Coronary artery (tissue), 2 donors: Measurements from ENCODE around the gene VEPH1.

ENCODE experiments used
- DNase-seq: peaks from one replicate; pipeline ENCODE4 v3.0.0-alpha.2; 2017; ENCODE audit warnings: low spot score
- H3K27ac ChIP-seq, 2 donors: fragments of 200-600 bp; sonication (generic); one replicate each; pipeline ENCODE4 v1.5.1; 2016 to 2019
- H3K4me3 ChIP-seq: fragments of 200-600 bp; sonication (generic); 2 replicates; pipeline ENCODE4 v1.5.1; 2016; ENCODE audit warnings: mild to moderate bottlenecking, moderate library complexity
- TF ChIP-seq, protein P1 (sequence below): fragments of 200-600 bp; sonication (generic); IDR thresholded peaks from one replicate; pipeline ENCODE4 v1.5.1; 2019; ENCODE audit warnings: antibody characterized with exemption

VEPH1 gene

DNA sequence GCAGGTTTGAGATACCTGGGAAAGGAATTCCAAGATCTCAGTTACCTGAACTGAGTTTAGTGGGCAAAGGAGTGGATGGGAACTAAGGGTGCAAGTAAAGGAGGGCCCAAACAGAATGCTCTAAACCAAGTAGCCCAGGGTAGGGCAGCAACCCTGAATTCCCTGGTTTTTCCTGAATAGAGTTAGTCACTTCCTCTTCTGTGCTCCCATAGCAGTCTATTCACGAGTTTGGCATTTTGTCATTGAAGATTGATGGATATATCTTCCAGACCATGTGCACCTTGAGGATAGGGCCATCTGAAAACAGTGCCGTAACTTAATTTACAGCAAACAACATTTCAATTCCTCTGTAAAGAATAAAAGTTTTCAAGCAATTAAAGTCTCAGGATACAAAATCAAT is 85.1 kb downstream of the VEPH1 start:
- no peak overlapping the region for H3K4me3 ChIP-seq
- TF ChIP-seq, protein P1, sequence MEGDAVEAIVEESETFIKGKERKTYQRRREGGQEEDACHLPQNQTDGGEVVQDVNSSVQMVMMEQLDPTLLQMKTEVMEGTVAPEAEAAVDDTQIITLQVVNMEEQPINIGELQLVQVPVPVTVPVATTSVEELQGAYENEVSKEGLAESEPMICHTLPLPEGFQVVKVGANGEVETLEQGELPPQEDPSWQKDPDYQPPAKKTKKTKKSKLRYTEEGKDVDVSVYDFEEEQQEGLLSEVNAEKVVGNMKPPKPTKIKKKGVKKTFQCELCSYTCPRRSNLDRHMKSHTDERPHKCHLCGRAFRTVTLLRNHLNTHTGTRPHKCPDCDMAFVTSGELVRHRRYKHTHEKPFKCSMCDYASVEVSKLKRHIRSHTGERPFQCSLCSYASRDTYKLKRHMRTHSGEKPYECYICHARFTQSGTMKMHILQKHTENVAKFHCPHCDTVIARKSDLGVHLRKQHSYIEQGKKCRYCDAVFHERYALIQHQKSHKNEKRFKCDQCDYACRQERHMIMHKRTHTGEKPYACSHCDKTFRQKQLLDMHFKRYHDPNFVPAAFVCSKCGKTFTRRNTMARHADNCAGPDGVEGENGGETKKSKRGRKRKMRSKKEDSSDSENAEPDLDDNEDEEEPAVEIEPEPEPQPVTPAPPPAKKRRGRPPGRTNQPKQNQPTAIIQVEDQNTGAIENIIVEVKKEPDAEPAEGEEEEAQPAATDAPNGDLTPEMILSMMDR = no peak
- H3K27ac ChIP-seq = no peak overlapping the region
- DNase-seq = no peak

DNA sequence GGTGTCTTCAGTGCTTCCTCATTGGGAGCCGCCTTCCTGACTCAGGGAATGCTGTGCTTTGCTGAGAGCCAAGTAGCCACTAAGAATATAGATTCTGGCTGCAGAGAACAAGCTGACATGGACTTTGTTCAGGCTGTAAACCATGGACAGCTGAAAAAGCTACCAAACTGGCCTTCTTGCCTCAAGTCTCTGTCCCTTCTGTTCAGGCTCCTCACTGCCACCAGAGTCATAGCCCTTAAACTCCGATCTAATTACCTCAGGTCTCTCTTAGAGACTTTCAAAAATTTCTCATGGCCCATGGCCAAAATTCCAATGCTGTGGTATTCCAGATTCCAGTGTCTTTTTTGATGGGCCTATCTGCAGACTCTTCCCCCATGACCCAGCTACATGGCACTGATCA is 86.0 kb downstream of the VEPH1 start:
- TF ChIP-seq, protein P1 = no peak
- Histone ChIP-seq H3K27ac (no peak overlapping the region), H3K4me3 (no peak overlapping the region)
- no peak for DNase-seq

DNA sequence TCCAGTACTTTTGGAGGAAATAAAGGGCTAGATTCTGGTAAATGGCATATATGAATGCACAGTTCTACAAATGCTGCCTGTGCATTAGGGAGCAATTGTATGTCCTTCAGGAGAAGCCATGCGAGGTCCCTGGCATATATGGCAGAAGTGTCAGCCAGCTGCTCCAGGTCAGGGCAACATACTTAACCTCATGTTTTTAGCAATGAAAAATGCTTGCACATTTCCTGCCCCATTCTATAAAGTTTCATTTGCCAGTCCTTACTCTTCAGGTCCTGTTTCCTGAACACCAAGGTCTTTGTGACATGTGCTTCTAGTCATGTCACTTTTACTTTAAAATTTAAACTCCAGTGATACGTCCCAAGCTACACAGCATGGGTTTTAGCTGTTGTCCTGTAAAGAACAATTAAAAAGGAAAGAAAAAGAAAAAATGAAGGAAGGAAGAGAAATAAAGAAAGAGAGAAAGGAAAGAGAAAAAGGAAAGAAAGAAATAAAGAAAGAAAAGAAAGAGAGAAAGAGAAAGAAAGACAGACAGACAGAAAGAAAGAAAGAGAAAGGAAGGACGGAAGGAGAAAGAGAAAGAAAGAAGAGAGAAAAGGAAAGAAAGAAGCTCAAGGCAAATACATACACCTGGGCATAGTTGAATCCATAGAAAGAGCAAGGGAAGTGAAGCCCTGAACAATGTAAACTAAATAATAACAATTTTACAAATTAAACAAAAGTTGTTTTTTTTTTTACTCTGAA is 86.7 kb downstream of the VEPH1 start:
- no peak overlapping the region for H3K4me3 ChIP-seq
- TF ChIP-seq, protein P1 = no peak
- no peak for DNase-seq
- H3K27ac ChIP-seq = no peak overlapping the region

DNA sequence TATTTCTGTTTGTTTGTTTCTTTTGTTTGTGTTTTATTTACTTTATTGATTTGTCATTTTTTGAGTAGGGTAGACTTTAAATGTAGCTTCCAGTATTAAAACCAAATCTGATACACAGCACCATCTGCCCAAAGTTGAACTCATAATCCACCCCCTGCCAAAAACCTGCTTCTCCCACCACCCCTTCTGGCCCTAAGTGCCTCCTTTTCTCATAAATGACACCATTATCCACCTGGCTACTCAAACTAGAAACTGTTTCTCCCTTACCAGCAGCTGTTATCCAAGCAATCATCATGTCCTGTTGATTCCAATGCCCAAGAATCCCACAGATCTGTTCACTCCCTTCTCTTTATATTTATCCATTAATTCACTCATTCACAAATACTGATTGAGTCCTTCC is 88.4 kb downstream of the VEPH1 start:
- no peak for DNase-seq
- no peak overlapping the region for H3K27ac ChIP-seq
- no peak overlapping the region for H3K4me3 ChIP-seq
- TF ChIP-seq, protein P1 = no peak

DNA sequence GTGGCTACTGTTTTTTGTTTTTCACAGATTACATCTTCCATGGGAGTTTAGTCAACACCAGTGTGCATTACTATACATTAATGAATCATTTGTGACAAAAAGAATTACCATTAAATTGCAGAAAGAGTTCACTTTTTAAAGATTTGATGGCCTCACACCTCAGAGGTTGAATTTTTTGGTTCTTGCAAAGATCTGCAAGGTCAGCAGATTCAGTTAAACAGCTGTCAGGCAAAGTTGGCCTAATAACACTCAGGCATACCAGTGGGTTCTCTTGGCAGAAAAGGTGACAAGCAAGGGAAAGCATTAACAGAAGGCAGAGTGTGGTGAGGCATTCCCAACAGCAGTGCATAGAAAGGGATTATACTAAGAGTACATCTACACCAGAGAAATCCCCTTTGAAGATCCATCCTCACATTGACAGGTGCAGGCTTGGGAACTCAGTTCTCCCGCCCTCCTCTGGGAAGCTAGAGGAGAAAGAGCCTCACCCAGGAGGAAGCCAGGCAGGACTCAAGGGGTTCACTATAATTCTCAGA is 90.8 kb downstream of the VEPH1 start:
- H3K4me3 ChIP-seq = no peak overlapping the region
- TF ChIP-seq, protein P1 = no peak
- no peak for DNase-seq
- no peak overlapping the region for H3K27ac ChIP-seq

DNA sequence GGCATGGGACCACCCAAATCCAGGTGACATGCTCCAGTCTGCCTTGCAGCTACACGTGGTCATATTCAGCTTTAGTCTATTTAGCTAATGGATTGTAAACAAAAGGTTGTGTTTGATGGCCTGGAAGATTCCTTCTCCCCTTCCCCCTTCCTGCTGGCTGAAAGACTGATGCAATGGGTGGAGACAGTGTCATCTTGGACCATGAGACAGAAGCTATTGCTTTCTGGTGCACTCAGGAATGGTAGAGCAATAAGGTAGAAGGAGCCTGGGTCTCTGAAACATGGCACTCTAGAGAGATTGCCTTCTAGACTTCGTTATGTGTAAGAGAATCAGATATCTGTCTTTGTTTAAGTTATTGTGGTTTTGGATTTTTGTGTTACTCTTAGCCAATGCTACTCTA is 92.3 kb downstream of the VEPH1 start:
- Histone ChIP-seq H3K27ac (no peak overlapping the region), H3K4me3 (no peak overlapping the region)
- DNase-seq = no peak
- TF ChIP-seq, protein P1 = no peak

DNA sequence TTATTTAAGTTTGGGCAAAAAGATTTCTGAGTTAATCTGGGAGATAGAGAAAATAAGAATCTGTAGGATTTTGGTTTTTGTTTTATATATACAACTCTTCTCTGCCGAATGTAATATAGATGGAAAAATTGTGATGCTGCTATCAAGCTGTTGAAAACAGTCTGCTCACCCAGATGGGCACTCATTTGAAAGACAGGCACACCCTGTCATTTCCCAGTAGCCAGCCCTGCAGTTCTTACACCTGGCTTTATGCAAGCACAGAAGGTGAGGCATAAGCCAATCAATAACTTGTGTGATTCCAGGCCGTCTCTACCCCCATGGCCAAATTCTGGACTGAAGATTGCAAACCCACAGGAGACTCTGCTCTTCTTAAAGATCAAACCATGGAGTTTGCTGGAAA is 93.7 kb downstream of the VEPH1 start:
- no peak overlapping the region for H3K4me3 ChIP-seq
- no peak for DNase-seq
- TF ChIP-seq, protein P1 = no peak
- H3K27ac ChIP-seq = no peak overlapping the region
